HCT116 (cell line): ENCODE results near the gene GTF3C1. TPM values are rescaled to one million over a fixed set of nuclear protein-coding genes. Genes with fewer than 3 reads are reported as not detected.

Experiments used
- ATAC-seq: fragments of 200-7000 bp; cut with Tn5 transposase; 2 replicates; pipeline ENCODE4 v1.9.1; 2020; ENCODE audit warnings: mild to moderate bottlenecking, moderate library complexity
- BruUV-seq: library from RNA; stranded (reverse); fragments of 400-500 nt; replicated peaks from 2 replicates; lab custom pipeline; 2021; lab: Mats Ljungman, UMichigan
- CTCF ChIA-PET: fragments of 300-600 bp; sonication (Branson Sonifier 250); formaldehyde crosslinking; loops from one replicate; lab custom pipeline; 2021; ENCODE audit warnings: antibody characterized with exemption; lab: Charles Lee
- POLR2A ChIA-PET: fragments of 300-600, 350-600 bp; sonication (Branson Sonifier 250); formaldehyde crosslinking; loops from one replicate; lab custom pipeline; 2021; ENCODE audit warnings: antibody characterized with exemption; lab: Charles Lee
- RAD21 ChIA-PET, 2 experiments: fragments of 300-600 bp; sonication (Branson Sonifier 250); formaldehyde crosslinking; loops; one replicate each; lab custom pipeline; 2023; ENCODE audit warnings: low total read pairs in 2 of 2; ENCODE audit not compliant: uncharacterized antibody in 2 of 2, unreplicated experiment in 2 of 2, low non-redundant PET in 1 of 2; lab: Charles Lee
- DNase-seq: peaks from one replicate; pipeline ENCODE4 v3.0.0-alpha.2; 2010; ENCODE audit warnings: low read depth, low spot score
- H2AFZ ChIP-seq: fragments of 200-600 bp; shearing (Covaris generic), sonication (generic); 2 replicates; pipeline ENCODE4 v1.6.1; 2017; ENCODE audit warnings: low read depth, mixed run types, mixed read lengths, antibody characterized with exemption, low read length; ENCODE audit not compliant: poor library complexity, severe bottlenecking
- H3K27ac ChIP-seq: 2 replicates; pipeline ENCODE4 v1.5.1; 2012; ENCODE audit warnings: low read depth, low read length
- H3K27me3 ChIP-seq: fragments of 200-600 bp; sonication (generic); 2 replicates; pipeline ENCODE4 v1.6.1; 2016; ENCODE audit warnings: mixed run types, low read length, mixed read lengths; ENCODE audit not compliant: insufficient read depth
- H3K36me3 ChIP-seq, 2 experiments: fragments of 200-500 bp in 1 of 2; fragments of 200-600 bp in 1 of 2; sonication (Bioruptor generic) in 1 of 2; sonication (generic) in 1 of 2; 2 replicates each; pipeline versions ENCODE4 v1.5.1 to v1.6.1; 2014 to 2016; ENCODE audit warnings: low read length in 2 of 2, inconsistent platforms in 1 of 2, mixed read lengths in 1 of 2, mixed run types in 1 of 2; ENCODE audit not compliant: insufficient read depth in 2 of 2, control insufficient read depth in 1 of 2
- H3K4me1 ChIP-seq, 2 experiments: fragments of 200-600 bp in 1 of 2; sonication (generic) in 1 of 2; 2 replicates each; pipeline versions ENCODE4 v1.5.1 to v1.6.1; 2012 to 2017; ENCODE audit warnings: low read length in 2 of 2, inconsistent platforms in 1 of 2, mild to moderate bottlenecking in 1 of 2, mixed read lengths in 1 of 2, mixed run types in 1 of 2, moderate library complexity in 1 of 2; ENCODE audit not compliant: insufficient read depth in 2 of 2, control insufficient read depth in 1 of 2
- H3K4me2 ChIP-seq: fragments of 200-600 bp; sonication (generic); 2 replicates; pipeline ENCODE4 v1.6.1; 2017; ENCODE audit warnings: mixed run types, low read length, mixed read lengths
- H3K4me3 ChIP-seq, 2 experiments: fragments of 200-600 bp in 1 of 2; sonication (generic) in 1 of 2; replicated peaks in 1 of 2; 2 replicates each; pipeline ENCODE4 v1.5.1; 2011 to 2016; ENCODE audit warnings: low read length in 2 of 2, control low read depth in 1 of 2, low read depth in 1 of 2, mild to moderate bottlenecking in 1 of 2, mixed read lengths in 1 of 2, mixed run types in 1 of 2
- H3K79me2 ChIP-seq: fragments of 200-600 bp; sonication (generic); 2 replicates; pipeline ENCODE4 v1.6.1; 2017; ENCODE audit warnings: mild to moderate bottlenecking, mixed run types, low read length, moderate library complexity, mixed read lengths; ENCODE audit not compliant: insufficient read depth
- H3K9ac ChIP-seq: fragments of 200-600 bp; sonication (generic); 2 replicates; pipeline ENCODE4 v1.6.1; 2016; ENCODE audit warnings: low read length, mixed read lengths
- H3K9me2 ChIP-seq: fragments of 200-600 bp; sonication (generic), shearing (Covaris generic); 2 replicates; pipeline ENCODE4 v1.6.1; 2017; ENCODE audit warnings: mixed run types, mild to moderate bottlenecking, moderate library complexity; ENCODE audit not compliant: insufficient read depth
- H3K9me3 ChIP-seq, 2 experiments: fragments of 200-500 bp in 1 of 2; fragments of 200-600 bp in 1 of 2; sonication (Bioruptor generic) in 1 of 2; sonication (generic) in 1 of 2; 2 replicates each; pipeline ENCODE4 v1.6.1; 2014 to 2017; ENCODE audit warnings: low read length in 2 of 2, mixed read lengths in 2 of 2, inconsistent platforms in 1 of 2, low read depth in 1 of 2, mild to moderate bottlenecking in 1 of 2, mixed run types in 1 of 2, moderate library complexity in 1 of 2; ENCODE audit not compliant: control insufficient read depth in 1 of 2, insufficient read depth in 1 of 2
- H4K20me1 ChIP-seq: fragments of 200-600 bp; sonication (generic), shearing (Covaris generic); 2 replicates; pipeline ENCODE4 v1.6.1; 2017; ENCODE audit warnings: mixed run types, mild to moderate bottlenecking, moderate library complexity; ENCODE audit not compliant: insufficient read depth
- CEBPB ChIP-seq: IDR thresholded peaks from 2 replicates; pipeline ENCODE4 v1.6.1; 2012; ENCODE audit warnings: low read depth
- EGR1 ChIP-seq: IDR thresholded peaks from 2 replicates; pipeline ENCODE4 v1.6.1; 2012; ENCODE audit warnings: low read depth
- ELF1 ChIP-seq: IDR thresholded peaks from 2 replicates; pipeline ENCODE4 v1.6.1; 2012; ENCODE audit warnings: low read depth, borderline replicate concordance
- EZH2 ChIP-seq: fragments of 200-600 bp; sonication (generic); IDR thresholded peaks from 2 replicates; pipeline ENCODE4 v1.6.1; 2017; ENCODE audit warnings: antibody characterized with exemption, mixed run types
- EZH2phosphoT487 ChIP-seq: fragments of 200-600 bp; IDR thresholded peaks from 2 replicates; pipeline ENCODE4 v1.6.1; 2018; ENCODE audit warnings: antibody characterized with exemption, borderline replicate concordance
- FOSL1 ChIP-seq: IDR thresholded peaks from 2 replicates; pipeline ENCODE4 v1.6.1; 2012; ENCODE audit warnings: low read depth
- RAD21 ChIP-seq: IDR thresholded peaks from 2 replicates; pipeline ENCODE4 v1.6.1; 2012; ENCODE audit warnings: low read depth, mild to moderate bottlenecking
- SIN3A ChIP-seq: IDR thresholded peaks from 2 replicates; pipeline ENCODE4 v1.6.1; 2012; ENCODE audit warnings: low read depth
- SP1 ChIP-seq: IDR thresholded peaks from 2 replicates; pipeline ENCODE4 v1.6.1; 2012; ENCODE audit warnings: low read depth
- SRF ChIP-seq: IDR thresholded peaks from 2 replicates; pipeline ENCODE4 v1.6.1; 2012; ENCODE audit warnings: low read depth
- TCF7L2 ChIP-seq: IDR thresholded peaks from 2 replicates; pipeline ENCODE4 v1.7.0; 2011; ENCODE audit warnings: borderline replicate concordance, inconsistent platforms; ENCODE audit not compliant: insufficient read depth, insufficient read length; ENCODE audit errors: extremely low read depth
- ZFX ChIP-seq: fragments of 450-650 bp; IDR thresholded peaks from 2 replicates; pipeline ENCODE4 v1.6.1; 2017
- ZNF274 ChIP-seq: fragments of 200-500 bp; sonication (Bioruptor generic); IDR thresholded peaks from 2 replicates; pipeline ENCODE4 v1.6.1; 2014; ENCODE audit warnings: mild to moderate bottlenecking, low read depth, low read length, inconsistent platforms
- intact Hi-C: fragments of 100-400 bp; cut with micrococcal nuclease; formaldehyde crosslinking; loops from 2 replicates; pipeline ENCODE4 v1.10.0; 2022
- total RNA-seq: library from RNA; stranded (reverse); gene quantifications from one replicate; pipeline ENCODE4 v1.2.1, GENCODE V29; 2021; ENCODE audit not compliant: unreplicated experiment
- TF ChIP-seq, protein P1 (sequence below): IDR thresholded peaks from 2 replicates; pipeline ENCODE4 v1.6.1; 2012
- TF ChIP-seq, protein P2 (sequence below), 3 experiments: fragments of 200-600 bp in 1 of 3; sonication (generic) in 1 of 3; IDR thresholded peaks in 2 of 3; conservative IDR thresholded peaks in 1 of 3; 2 replicates each; pipeline ENCODE4 v1.5.1; 2012 to 2017; ENCODE audit warnings: low read depth in 2 of 3, low read length in 2 of 3, antibody characterized with exemption in 1 of 3, borderline replicate concordance in 1 of 3, control low read depth in 1 of 3, mild to moderate bottlenecking in 1 of 3, mixed read lengths in 1 of 3, mixed run types in 1 of 3, moderate library complexity in 1 of 3; ENCODE audit not compliant: insufficient read depth in 1 of 3
- TF ChIP-seq, protein P3 (sequence below): IDR thresholded peaks from 2 replicates; pipeline ENCODE4 v1.6.1; 2012

Gene GTF3C1
- total RNA-seq, 1 experiment from 2014 or later, result 97.5 TPM

DNA sequence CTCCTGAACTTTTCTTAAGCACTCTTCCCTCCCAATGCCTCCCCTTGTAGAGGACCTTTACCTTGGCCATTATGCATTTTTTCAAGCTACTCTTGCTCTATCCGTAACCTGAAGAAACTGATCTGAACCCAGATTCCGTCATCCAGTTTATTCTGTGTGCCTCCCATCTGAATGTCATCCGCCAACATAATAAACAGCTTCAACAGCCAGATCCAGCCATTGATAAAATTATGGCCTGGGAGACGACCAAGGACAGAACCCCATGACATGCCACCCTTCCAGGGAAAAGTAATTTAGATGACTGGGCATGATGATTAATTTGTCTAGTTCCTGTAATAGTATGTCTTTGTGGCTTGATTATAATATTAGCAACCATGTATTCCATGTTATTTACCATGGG, 42.1 kb upstream of the GTF3C1 start:
- ATAC-seq (no peak), DNase-seq (no peak)
- no peak overlapping the region for H3K4me2 ChIP-seq
- H3K36me3 ChIP-seq, result no peaks in the 10 kb centered on the region
- no peaks in the 10 kb centered on the region for H3K4me1 ChIP-seq
- no peak overlapping the region for H3K9ac ChIP-seq
- RAD21 ChIA-PET, result no interaction called here
- no peak overlapping the region for H3K4me3 ChIP-seq
- H3K27ac ChIP-seq, result no peak overlapping the region
- H3K79me2 ChIP-seq, result no peaks in the 10 kb centered on the region
- no peaks in the 10 kb centered on the region for H3K9me2 ChIP-seq
- H3K27me3 ChIP-seq, result no peaks in the 10 kb centered on the region
- no TSS peak for BruUV-seq
- H4K20me1 ChIP-seq, result no peaks in the 10 kb centered on the region
- intact Hi-C loops, result no loop called here
- POLR2A ChIA-PET, result no interaction called here
- H2AFZ ChIP-seq, result no peak overlapping the region
- no peaks in the 10 kb centered on the region for H3K9me3 ChIP-seq
- TF ChIP-seq, protein P1, sequence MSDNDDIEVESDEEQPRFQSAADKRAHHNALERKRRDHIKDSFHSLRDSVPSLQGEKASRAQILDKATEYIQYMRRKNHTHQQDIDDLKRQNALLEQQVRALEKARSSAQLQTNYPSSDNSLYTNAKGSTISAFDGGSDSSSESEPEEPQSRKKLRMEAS, result no peak
- no peak for TF ChIP-seq SRF
- no peak for TF ChIP-seq ELF1
- TF ChIP-seq SP1, result no peak
- TF ChIP-seq FOSL1, result no peak
- TF ChIP-seq EGR1, result no peak
- TF ChIP-seq CEBPB, result no peak
- TF ChIP-seq SIN3A, result no peak
- TF ChIP-seq EZH2phosphoT487, result no peak
- no peak for TF ChIP-seq EZH2
- TF ChIP-seq, protein P2, sequence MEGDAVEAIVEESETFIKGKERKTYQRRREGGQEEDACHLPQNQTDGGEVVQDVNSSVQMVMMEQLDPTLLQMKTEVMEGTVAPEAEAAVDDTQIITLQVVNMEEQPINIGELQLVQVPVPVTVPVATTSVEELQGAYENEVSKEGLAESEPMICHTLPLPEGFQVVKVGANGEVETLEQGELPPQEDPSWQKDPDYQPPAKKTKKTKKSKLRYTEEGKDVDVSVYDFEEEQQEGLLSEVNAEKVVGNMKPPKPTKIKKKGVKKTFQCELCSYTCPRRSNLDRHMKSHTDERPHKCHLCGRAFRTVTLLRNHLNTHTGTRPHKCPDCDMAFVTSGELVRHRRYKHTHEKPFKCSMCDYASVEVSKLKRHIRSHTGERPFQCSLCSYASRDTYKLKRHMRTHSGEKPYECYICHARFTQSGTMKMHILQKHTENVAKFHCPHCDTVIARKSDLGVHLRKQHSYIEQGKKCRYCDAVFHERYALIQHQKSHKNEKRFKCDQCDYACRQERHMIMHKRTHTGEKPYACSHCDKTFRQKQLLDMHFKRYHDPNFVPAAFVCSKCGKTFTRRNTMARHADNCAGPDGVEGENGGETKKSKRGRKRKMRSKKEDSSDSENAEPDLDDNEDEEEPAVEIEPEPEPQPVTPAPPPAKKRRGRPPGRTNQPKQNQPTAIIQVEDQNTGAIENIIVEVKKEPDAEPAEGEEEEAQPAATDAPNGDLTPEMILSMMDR (IDR thresholded peaks at IDR 0.05 in 2 of 3, conservative IDR thresholded peaks at IDR 0.05 in 1 of 3; ENCODE audit: borderline replicate concordance in 1 of 3, insufficient read depth in 1 of 3, low read depth in 2 of 3, low read length in 2 of 3), result no peak
- no peak for TF ChIP-seq ZNF274
- no peak for TF ChIP-seq ZFX
- TF ChIP-seq RAD21, result no peak
- TF ChIP-seq, protein P3, sequence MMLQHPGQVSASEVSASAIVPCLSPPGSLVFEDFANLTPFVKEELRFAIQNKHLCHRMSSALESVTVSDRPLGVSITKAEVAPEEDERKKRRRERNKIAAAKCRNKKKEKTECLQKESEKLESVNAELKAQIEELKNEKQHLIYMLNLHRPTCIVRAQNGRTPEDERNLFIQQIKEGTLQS, result no peak
- TF ChIP-seq TCF7L2, result no peak
- CTCF ChIA-PET, result interaction anchor here (0.6 kb wide), 1 partner anchor 83 kb away, joined by 5 read pairs; no protein-coding TSS in a partner anchor
